ENCODE results near the gene ZNF768. TPM values are rescaled to one million over a fixed set of nuclear protein-coding genes. Genes with fewer than 3 reads are reported as not detected.
A peak's percentile ranks its signal among the peaks of the same experiment; 100 is the strongest.

The ZNF768 gene
- total and polyA plus RNA-seq, 2 of the 13 experiments (the other 11 are each of a cell fraction or from before 2014, with no cell fraction given) = 26.7 to 34.4 TPM

DNA sequence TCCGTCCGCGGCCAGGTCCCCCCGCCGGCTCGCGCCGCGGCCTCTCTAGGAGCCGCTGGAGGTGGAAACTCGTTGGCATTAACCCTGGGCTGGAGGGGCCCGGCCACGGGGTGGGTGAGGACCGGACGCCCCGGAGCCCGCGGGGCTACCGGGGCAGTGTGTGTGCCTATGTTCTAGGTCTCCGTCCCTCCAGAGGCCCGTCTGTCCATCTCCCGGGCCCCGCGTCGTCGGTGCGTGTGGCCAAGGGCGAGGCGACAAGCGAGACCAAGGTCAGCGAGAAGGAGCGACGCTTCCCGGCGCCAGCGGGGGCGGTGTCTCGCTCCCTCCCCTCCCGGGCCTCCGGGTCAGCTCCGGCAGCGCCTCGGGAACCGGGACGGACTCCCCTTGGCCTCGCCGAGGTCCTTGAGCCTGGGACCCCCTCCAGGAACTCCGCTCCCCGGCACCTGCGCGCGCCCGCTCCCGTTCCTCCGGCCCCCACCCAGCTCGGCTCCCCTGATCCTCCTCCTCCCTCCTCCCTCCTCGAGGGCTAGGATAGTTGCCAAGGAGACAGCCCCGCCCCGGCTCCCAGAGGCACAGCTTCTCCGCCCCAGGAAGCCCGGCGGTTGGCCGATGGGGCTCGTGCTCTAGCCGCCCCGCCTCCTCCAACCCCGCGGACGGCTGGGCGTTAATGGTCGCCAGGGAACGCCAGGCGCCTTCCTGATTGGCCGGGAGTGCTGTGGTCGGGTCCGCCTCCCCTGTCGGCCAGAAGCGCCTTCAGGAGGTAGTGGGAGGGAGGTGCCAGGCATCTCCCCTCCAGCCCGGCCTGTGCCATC is 663 bp upstream of the ZNF768 start (continued):
- TF ChIP-seq, protein P1, sequence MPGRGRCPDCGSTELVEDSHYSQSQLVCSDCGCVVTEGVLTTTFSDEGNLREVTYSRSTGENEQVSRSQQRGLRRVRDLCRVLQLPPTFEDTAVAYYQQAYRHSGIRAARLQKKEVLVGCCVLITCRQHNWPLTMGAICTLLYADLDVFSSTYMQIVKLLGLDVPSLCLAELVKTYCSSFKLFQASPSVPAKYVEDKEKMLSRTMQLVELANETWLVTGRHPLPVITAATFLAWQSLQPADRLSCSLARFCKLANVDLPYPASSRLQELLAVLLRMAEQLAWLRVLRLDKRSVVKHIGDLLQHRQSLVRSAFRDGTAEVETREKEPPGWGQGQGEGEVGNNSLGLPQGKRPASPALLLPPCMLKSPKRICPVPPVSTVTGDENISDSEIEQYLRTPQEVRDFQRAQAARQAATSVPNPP (CRISPR knock-in tag; IDR thresholded peaks at IDR 0.05) = no peak; the same call in 1 of the 2 replicates
- TF ChIP-seq SMAD1 (CRISPR knock-in tag; IDR thresholded peaks at IDR 0.05; ENCODE audit: borderline replicate concordance, low read depth) (0 out of 2 replicates have a peak, but pooled peaks have one; percentile 24), MTF2 (CRISPR knock-in tag; IDR thresholded peaks at IDR 0.05; ENCODE audit: borderline replicate concordance) (no peak), FOXC1 (CRISPR knock-in tag; IDR thresholded peaks at IDR 0.05; ENCODE audit: borderline replicate concordance) (peak; percentile 76), IKZF4 (CRISPR knock-in tag; IDR thresholded peaks at IDR 0.05; ENCODE audit: borderline replicate concordance, low read depth, not compliant biosample characterization) (peak; percentile 60), AGO1 (IDR thresholded peaks at IDR 0.05; ENCODE audit: low read depth, low read length, poor library complexity, severe bottlenecking) (peak; percentile 94), RARG (CRISPR knock-in tag; IDR thresholded peaks at IDR 0.05; ENCODE audit: low read depth) (no peak), PITX1 (CRISPR knock-in tag; IDR thresholded peaks at IDR 0.05) (peak; percentile 71; the same call in 1 of the 2 replicates), ZNF619 (CRISPR knock-in tag; IDR thresholded peaks at IDR 0.05) (no peak), ZNF792 (CRISPR knock-in tag; IDR thresholded peaks at IDR 0.05) (peak; percentile 46; the same call in 1 of the 2 replicates), ZBTB8A (CRISPR knock-in tag; IDR thresholded peaks at IDR 0.05; ENCODE audit: borderline replicate concordance, low read depth) (0 out of 2 replicates have a peak, but pooled peaks have one; percentile 66), SNAI1 (CRISPR knock-in tag; IDR thresholded peaks at IDR 0.05; ENCODE audit: borderline replicate concordance) (no peak), HOXA7 (CRISPR knock-in tag; IDR thresholded peaks at IDR 0.05) (no peak), SPEN (CRISPR knock-in tag; IDR thresholded peaks at IDR 0.05; ENCODE audit: low read depth) (peak; percentile 60; the same call in 1 of the 2 replicates), ZBTB20 (CRISPR knock-in tag; IDR thresholded peaks at IDR 0.05; ENCODE audit: borderline replicate concordance, low read depth) (peak; percentile 52; the same call in 1 of the 2 replicates), ZNF550 (CRISPR knock-in tag; IDR thresholded peaks at IDR 0.05; ENCODE audit: borderline replicate concordance) (no peak), ZNF10 (CRISPR knock-in tag; IDR thresholded peaks at IDR 0.05; ENCODE audit: borderline replicate concordance, low read depth) (no peak), TOE1 (CRISPR knock-in tag; IDR thresholded peaks at IDR 0.05) (0 out of 2 replicates have a peak, but pooled peaks have one; percentile 61), CHCHD3 (CRISPR knock-in tag; IDR thresholded peaks at IDR 0.05) (peak; percentile 66; the same call in 1 of the 2 replicates), ZNF883 (CRISPR knock-in tag; IDR thresholded peaks at IDR 0.05; ENCODE audit: not compliant biosample characterization) (peak; percentile 82)
- TF ChIP-seq, protein P2, sequence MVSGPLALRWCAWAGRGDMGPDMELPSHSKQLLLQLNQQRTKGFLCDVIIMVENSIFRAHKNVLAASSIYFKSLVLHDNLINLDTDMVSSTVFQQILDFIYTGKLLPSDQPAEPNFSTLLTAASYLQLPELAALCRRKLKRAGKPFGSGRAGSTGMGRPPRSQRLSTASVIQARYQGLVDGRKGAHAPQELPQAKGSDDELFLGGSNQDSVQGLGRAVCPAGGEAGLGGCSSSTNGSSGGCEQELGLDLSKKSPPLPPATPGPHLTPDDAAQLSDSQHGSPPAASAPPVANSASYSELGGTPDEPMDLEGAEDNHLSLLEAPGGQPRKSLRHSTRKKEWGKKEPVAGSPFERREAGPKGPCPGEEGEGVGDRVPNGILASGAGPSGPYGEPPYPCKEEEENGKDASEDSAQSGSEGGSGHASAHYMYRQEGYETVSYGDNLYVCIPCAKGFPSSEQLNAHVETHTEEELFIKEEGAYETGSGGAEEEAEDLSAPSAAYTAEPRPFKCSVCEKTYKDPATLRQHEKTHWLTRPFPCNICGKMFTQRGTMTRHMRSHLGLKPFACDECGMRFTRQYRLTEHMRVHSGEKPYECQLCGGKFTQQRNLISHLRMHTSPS (CRISPR knock-in tag; IDR thresholded peaks at IDR 0.05; ENCODE audit: low read depth) = peak; percentile 42; the same call in 1 of the 2 replicates
- TF ChIP-seq, protein P3, sequence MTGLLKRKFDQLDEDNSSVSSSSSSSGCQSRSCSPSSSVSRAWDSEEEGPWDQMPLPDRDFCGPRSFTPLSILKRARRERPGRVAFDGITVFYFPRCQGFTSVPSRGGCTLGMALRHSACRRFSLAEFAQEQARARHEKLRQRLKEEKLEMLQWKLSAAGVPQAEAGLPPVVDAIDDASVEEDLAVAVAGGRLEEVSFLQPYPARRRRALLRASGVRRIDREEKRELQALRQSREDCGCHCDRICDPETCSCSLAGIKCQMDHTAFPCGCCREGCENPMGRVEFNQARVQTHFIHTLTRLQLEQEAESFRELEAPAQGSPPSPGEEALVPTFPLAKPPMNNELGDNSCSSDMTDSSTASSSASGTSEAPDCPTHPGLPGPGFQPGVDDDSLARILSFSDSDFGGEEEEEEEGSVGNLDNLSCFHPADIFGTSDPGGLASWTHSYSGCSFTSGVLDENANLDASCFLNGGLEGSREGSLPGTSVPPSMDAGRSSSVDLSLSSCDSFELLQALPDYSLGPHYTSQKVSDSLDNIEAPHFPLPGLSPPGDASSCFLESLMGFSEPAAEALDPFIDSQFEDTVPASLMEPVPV (CRISPR knock-in tag; IDR thresholded peaks at IDR 0.05) = peak; percentile 81; the same call in 1 of the 2 replicates

Data from HepG2 (cell line).